LoVo (cell line): ENCODE results near the gene UGT1A8.
"Not testable (repeated sequence)": the region's sequence is repeated elsewhere in the genome, so short reads cannot be mapped to it uniquely, and the experiment has no call there.

Experiments used
- DNase-seq: peaks from one replicate; pipeline ENCODE4 v3.0.0-alpha.2; 2016; ENCODE audit warnings: low spot score

The UGT1A8 gene

GRCh38 chr2:233728723-233729301 lies 111.4 kb downstream of the UGT1A8 start, which contains the start of gene UGT1A3:
Gene UGT1A3, plus strand, starts transcription at chr2:233729042. Its CDS starts 85 bp downstream, at chr2:233729127.
- DNase-seq = no peak

GRCh38 chr2:233736868-233737653 lies 119.6 kb downstream of the UGT1A8 start:
- DNase-seq = not testable (repeated sequence)

GRCh38 chr2:233740870-233741269 lies 123.4 kb downstream of the UGT1A8 start:
- no peak for DNase-seq

- no peak for DNase-seq
Observed at GRCh38 chr2:233743464-233744259, 126.2 kb downstream of the UGT1A8 start.

- no peak for DNase-seq
Observed at GRCh38 chr2:233745073-233745755, 127.8 kb downstream of the UGT1A8 start.

DNA sequence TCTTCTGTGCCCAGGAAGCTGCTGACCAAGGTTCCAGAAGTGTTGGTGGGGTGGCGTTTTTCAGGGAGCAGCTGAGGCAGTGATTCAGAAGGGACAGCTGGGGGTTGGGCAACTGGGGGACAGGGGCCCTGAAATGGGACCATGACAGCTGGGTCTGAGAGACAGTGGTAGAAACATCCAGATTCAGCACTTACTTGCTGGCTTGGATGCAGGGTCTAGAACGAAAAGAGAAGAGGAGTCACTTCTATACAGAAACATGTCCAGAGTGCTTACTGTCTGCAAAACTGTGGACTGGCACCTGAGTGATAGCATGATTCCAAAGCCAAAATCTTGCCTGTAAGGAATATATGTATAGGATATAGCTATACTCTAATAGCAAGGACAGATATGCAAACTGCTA lies 128.4 kb downstream of the UGT1A8 start:
- DNase-seq = not testable (repeated sequence)

DNA sequence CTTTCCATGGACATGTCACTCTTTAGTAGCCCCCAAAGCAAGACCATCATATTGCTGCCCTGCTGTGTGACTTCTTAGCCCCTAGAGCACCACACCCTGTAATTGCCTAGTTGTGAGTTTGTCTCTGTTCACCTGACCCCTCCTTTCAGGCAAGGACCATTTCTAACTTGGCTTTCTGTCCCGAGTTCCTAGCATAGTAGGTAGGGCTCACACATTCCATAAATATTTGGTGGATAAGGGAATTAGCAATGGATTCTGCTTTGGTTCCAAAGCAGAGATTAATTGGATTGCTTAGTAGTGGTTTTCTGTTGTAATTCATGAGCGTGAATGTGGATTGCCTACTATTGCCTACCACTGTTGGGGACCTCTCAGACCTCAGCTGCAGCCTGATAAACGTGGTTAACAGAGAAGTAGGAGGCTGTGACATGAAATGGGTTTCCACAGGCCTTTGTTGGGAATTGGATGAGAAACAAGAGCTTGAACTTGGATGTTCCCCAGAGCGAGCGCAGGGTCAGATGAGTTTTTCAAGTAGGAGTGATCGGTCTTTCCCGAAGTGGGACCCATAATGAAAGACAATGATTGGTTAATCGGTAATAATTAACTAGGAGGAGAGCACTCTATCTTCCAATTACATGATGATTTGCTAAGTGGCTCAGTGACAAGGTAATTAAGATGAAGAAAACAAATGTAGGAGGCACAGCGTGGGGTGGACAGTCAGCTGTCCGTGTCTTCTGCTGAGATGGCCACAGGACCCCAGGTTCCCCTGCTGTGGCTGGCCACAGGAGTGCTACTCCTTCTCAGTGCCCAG lies 129.2 kb downstream of the UGT1A8 start:
- no peak for DNase-seq

DNA sequence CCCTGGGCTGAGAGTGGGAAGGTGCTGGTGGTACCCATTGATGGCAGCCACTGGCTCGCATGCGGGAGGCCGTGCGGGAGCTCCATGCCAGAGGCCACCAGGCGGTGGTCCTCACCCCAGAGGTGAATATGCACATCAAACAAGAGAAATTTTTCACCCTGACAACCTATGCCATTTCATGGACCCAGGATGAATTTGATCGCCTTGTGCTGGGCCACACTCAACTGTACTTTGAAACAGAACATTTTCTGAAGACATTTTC lies 129.8 kb downstream of the UGT1A8 start:
- no peak for DNase-seq

DNA sequence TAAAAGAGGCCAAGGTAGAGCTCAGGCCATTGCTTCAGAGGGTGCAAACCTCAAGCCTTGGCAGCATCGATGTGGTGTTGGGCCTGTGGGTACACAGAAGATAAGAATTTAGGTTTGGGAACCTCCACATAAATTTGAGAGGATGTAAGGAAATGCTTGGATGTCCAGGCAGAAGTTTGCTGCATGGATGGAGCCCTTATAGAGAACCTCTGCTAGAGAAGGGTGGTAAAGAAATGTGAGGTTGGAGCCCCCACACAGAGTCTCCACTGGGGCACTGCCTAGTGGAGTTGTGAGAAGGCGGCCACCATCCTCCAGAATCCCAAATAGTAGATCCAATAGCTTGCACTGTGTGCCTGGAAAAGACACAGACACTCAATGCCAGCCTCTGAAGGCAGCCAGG lies 133.3 kb downstream of the UGT1A8 start:
- not testable (repeated sequence) for DNase-seq

GRCh38 chr2:233751212-233752009 lies 134.0 kb downstream of the UGT1A8 start:
- DNase-seq = not testable (repeated sequence)

DNA sequence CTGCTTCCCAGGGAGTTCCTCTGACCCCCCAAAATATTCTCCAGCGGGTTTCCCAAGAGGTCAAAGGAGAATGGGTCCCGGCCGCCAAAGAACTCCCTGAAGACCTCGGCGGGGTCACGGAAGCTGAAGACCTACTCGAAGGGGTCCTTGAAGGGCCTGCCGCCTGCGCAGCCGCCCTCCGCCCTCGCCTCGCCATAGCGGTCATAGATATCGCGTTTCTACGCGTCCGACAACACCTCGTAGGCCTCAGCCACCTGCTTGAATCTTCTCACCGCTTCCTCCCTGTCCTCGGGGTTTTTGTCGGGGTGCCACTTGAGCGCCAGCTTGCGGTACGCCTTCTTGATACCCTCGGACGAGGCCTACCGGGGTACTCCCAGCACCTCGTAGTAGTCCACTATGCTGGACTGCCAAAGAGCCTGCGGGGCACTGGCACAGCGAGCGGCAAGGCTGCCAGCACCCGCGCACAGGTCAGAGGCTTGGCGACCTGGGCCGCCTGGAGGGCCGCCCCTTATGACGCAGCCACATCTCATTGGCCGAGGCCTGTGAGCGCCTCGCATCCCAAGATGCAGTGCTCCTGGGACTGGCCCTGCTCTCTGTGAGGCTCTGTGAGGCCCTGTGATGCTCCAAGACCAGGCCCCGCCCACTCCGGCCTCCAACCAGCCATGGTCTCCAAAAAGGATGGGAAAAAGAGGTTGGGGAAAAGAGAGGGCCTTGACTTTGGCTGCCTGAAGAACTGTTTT lies 137.6 kb downstream of the UGT1A8 start:
- no peak for DNase-seq

DNA sequence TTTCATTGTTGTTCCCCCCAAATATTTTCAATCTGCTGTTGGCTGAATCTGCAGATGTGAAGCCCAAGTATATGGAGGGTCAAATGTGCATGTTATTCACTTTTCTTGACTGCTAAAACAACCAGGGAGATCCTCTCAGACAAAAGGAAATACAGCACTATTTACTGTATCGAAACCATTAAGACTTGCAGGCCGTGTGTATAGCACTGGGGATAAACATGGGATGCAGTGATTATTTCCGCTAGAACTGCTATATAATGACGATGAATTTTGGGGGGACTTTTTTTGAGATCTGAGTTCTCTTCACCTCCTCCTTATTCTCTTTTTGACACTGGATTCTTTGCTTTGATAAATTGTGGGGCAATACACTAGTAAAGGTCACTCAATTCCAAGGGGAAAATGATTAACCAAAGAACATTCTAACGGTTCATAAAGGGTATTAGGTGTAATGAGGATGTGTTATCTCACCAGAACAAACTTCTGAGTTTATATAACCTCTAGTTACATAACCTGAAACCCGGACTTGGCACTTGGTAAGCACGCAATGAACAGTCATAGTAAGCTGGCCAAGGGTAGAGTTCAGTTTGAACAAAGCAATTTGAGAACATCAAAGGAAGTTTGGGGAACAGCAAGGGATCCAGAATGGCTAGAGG lies 139.1 kb downstream of the UGT1A8 start:
- peak; percentile 69 for DNase-seq

- DNase-seq = no peak
Observed at GRCh38 chr2:233758141-233758540, 140.7 kb downstream of the UGT1A8 start.

DNA sequence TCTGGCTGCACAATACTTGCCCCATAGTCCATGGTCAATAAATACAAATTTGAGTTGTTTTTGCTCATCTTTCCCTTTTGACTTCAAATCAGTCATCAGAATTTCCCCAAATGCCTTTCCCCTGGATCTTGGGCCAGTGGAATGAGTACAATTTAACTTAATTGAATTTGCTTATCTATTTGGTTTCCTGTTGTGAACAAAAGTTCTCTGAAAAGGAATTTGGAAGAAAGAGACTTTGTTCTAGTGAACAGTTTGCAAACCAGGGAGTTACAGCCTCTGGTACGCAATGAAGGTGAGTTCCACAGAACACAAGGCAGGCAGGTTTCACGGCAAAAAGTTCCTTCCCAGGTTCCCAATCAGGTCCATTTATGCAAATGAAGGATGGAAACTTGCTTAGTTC lies 141.4 kb downstream of the UGT1A8 start:
- DNase-seq = no peak

DNA sequence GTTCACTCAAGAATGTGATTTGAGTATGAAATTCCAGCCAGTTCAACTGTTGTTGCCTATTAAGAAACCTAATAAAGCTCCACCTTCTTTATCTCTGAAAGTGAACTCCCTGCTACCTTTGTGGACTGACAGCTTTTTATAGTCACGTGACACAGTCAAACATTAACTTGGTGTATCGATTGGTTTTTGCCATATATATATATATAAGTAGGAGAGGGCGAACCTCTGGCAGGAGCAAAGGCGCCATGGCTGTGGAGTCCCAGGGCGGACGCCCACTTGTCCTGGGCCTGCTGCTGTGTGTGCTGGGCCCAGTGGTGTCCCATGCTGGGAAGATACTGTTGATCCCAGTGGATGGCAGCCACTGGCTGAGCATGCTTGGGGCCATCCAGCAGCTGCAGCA lies 142.6 kb downstream of the UGT1A8 start, which contains the start of gene UGT1A1:
UGT1A1 (plus strand) TSS at position 228 of the 400 bp plus-strand sequence; CDS start at position 246, 18 bp downstream.
- DNase-seq = no peak

DNA sequence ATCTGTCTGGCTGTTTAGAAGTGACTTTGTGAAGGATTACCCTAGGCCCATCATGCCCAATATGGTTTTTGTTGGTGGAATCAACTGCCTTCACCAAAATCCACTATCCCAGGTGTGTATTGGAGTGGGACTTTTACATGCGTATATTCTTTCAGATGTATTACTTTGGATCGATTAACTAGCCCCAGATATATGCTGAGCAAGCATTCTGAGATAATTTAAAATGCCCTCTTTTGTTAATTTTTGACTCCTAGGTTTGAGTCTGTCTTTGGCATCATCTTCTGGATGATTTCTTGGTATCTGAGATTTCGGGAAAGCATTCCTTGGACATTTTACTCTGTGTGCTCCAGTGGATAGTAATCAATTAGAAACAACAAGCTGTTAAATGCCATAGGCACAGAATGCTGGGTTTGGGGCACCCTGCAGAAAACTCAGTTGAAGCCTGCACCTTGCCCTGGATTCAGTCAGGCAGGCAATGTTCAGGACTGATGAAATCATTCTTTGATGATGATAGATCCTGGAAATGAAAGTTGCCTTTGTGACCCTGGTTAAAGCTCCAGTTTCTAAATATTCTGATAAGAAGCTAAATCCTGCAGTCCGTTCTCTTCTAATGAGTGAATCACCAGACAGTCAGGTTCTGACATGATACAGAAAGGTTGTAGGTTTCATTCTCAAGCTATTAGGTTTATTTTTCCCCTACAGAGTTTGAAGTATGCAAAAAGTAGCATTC lies 143.8 kb downstream of the UGT1A8 start:
- DNase-seq = no peak

DNA sequence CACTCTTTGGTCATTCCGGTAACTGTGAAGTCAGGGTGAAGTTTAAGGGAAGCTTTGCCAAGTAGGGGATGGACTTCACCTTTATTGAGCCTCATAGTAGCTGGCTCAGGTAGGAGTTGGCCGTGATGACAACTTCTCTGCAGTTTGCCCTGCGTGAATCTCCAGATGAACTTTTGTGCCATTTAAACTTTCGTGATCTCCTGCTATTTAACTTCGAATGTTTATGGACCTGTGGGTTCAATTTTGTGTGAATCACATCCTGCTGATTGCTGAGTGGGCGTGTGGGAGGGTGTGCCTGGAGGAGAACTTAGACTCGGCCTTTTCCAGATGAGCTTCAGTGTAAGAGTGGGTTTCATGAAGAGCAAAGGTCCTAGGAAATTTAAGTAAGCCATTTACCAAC lies 146.8 kb downstream of the UGT1A8 start:
- DNase-seq = peak; percentile 87

GRCh38 chr2:233764761-233765160 lies 147.3 kb downstream of the UGT1A8 start:
- DNase-seq = no peak

DNA sequence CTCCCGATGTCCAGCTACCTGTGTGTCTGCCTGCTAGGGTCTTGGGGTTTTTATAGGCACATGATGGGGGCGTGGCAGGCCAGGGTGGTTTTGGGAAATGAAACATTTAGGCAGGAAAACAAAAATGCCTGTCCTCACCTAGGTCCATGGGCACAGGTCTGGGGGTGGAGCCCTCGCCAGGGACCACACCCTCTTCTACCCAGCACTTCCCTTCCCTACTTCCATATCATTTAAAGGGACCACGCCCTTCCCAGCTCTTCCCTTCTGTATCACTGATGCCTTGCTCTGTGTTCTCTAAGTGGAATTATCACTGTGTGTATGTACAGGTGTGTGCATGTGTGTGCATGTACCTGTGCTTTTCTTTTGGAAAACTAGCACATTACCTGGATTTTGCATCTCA lies 149.0 kb downstream of the UGT1A8 start:
- no peak for DNase-seq
